Measurements from ENCODE around the gene FAM162A. TPM values are rescaled to one million over a fixed set of nuclear protein-coding genes. Genes with fewer than 3 reads are reported as not detected.

Gene FAM162A
- total and polyA plus RNA-seq, 2 donors (not counting 3 experiments of a cell fraction or from before 2014, with no cell fraction given) = 12.6 to 23.4 TPM

DNA sequence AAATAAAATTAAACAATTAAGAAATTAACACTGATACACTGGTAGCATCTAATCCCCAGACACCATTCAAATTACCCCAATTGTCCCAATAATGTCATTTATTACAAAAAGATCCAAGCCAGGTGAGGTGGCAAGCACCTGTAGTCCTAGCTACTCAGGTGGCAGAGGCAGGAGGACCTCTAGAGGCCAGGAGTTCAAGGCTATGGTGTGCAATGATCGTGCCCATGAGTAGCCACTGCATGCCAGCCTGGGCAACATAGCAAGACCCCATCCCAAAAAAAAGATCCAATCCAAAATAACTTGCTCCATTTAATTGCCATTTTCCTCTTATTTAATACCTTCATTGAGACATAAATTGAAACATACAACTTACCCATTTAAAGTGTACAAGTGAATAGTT lies 41.2 kb upstream of the FAM162A start:
- H3K9me1 ChIP-seq (replicated peaks; ENCODE audit: control insufficient read depth, extremely low read depth, insufficient read depth, low read length) = no peaks in the 10 kb centered on the region
- H3K4me1 ChIP-seq (ENCODE audit: control insufficient read depth, extremely low read depth, insufficient read depth, low read length) = no peaks in the 10 kb centered on the region
- CTCF ChIA-PET = no interaction called here
- no peaks in the 10 kb centered on the region for H3K36me3 ChIP-seq (ENCODE audit: control insufficient read depth in 2 of 2, extremely low read depth in 1 of 2, insufficient read depth in 2 of 2, low read length in 2 of 2)
- no peak overlapping the region for H3K9ac ChIP-seq (replicated peaks; ENCODE audit: extremely low read depth, insufficient read depth, low read length)
- dilution Hi-C loops (cut with MboI; ENCODE audit: extremely low pct_ligation_motif_present, low sequenced_read_pairs) (no loop called here), intact Hi-C loops (cut with micrococcal nuclease) (no loop called here)
- FAIRE-seq = no peak
- H4K20me1 ChIP-seq (replicated peaks; ENCODE audit: control insufficient read depth, extremely low read depth, insufficient read depth, low read length) = no peaks in the 10 kb centered on the region
- H2AFZ ChIP-seq (ENCODE audit: low read depth, low read length) = no peak overlapping the region
- H3K4me2 ChIP-seq (ENCODE audit: insufficient read depth, low read length) = no peak overlapping the region
- POLR2A ChIA-PET = no interaction called here
- H3K27me3 ChIP-seq (ENCODE audit: control insufficient read depth in 2 of 2, insufficient read depth in 2 of 2, low read length in 2 of 2) = no peaks in the 10 kb centered on the region
- H3K27ac ChIP-seq (ENCODE audit: insufficient read depth, low read depth, low read length) = no peak overlapping the region
- TF ChIP-seq POLR2AphosphoS5 (IDR thresholded peaks at IDR 0.05; ENCODE audit: insufficient read depth, low read depth, low read length) (no peak), POLR2A (IDR thresholded peaks at IDR 0.05; ENCODE audit: low read depth, low read length) (no peak)
- no peaks in the 10 kb centered on the region for H3K9me3 ChIP-seq (replicated peaks; ENCODE audit: control insufficient read depth, insufficient read depth, low read length)
- no peak for DNase-seq (ENCODE audit: low read depth, low spot score)
- BruUV-seq (replicated peaks) = no TSS peak
- H3K4me3 ChIP-seq (replicated peaks in 1 of 3; ENCODE audit: insufficient read depth in 1 of 3, low read depth in 1 of 3, low read length in 3 of 3) = no peak overlapping the region
- no peaks in the 10 kb centered on the region for H3K79me2 ChIP-seq (ENCODE audit: control insufficient read depth, insufficient read depth, low read length)

DNA sequence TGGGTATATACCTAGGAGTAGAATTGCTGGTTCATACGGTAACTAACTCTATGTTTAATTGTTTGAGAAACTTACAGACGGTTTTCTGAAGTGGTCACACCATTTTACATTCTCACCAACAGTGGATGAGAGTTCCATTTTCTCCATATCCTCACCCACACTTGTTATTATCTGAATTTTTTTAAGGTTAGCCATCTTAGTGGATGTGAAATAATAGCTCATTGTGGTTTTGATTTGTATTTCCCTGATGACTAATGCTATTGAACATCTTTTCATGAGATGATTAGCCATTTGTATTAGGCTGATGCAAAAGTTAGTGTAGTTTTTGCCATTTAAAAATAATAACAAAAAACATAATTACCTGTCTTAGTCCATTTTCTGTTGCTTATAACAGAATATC lies 40.3 kb upstream of the FAM162A start:
- H3K4me2 ChIP-seq (ENCODE audit: insufficient read depth, low read length) = no peak overlapping the region
- no peaks in the 10 kb centered on the region for H4K20me1 ChIP-seq (replicated peaks; ENCODE audit: control insufficient read depth, extremely low read depth, insufficient read depth, low read length)
- no peaks in the 10 kb centered on the region for H3K36me3 ChIP-seq (ENCODE audit: control insufficient read depth in 2 of 2, extremely low read depth in 1 of 2, insufficient read depth in 2 of 2, low read length in 2 of 2)
- TF ChIP-seq POLR2A (IDR thresholded peaks at IDR 0.05; ENCODE audit: low read depth, low read length) (no peak), POLR2AphosphoS5 (IDR thresholded peaks at IDR 0.05; ENCODE audit: insufficient read depth, low read depth, low read length) (no peak), MYC (IDR thresholded peaks at IDR 0.05; ENCODE audit: low read depth, low read length) (no peak), JUN (IDR thresholded peaks at IDR 0.05; ENCODE audit: borderline replicate concordance, insufficient read depth, insufficient read length, low read depth) (no peak), GATA2 (IDR thresholded peaks at IDR 0.05; ENCODE audit: insufficient read depth, insufficient read length, low read depth, low read length) (no peak), FOS (IDR thresholded peaks at IDR 0.05; ENCODE audit: borderline replicate concordance, insufficient read depth, low read length) (no peak), EZH2 (IDR thresholded peaks at IDR 0.05; ENCODE audit: borderline replicate concordance, low read depth, low read length, severe bottlenecking) (no peak)
- TF ChIP-seq, protein P1, sequence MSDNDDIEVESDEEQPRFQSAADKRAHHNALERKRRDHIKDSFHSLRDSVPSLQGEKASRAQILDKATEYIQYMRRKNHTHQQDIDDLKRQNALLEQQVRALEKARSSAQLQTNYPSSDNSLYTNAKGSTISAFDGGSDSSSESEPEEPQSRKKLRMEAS (IDR thresholded peaks at IDR 0.05; ENCODE audit: insufficient read depth, insufficient read length) = no peak
- TF ChIP-seq, protein P2, sequence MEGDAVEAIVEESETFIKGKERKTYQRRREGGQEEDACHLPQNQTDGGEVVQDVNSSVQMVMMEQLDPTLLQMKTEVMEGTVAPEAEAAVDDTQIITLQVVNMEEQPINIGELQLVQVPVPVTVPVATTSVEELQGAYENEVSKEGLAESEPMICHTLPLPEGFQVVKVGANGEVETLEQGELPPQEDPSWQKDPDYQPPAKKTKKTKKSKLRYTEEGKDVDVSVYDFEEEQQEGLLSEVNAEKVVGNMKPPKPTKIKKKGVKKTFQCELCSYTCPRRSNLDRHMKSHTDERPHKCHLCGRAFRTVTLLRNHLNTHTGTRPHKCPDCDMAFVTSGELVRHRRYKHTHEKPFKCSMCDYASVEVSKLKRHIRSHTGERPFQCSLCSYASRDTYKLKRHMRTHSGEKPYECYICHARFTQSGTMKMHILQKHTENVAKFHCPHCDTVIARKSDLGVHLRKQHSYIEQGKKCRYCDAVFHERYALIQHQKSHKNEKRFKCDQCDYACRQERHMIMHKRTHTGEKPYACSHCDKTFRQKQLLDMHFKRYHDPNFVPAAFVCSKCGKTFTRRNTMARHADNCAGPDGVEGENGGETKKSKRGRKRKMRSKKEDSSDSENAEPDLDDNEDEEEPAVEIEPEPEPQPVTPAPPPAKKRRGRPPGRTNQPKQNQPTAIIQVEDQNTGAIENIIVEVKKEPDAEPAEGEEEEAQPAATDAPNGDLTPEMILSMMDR (IDR thresholded peaks at IDR 0.05; ENCODE audit: extremely low read depth in 1 of 2, insufficient read depth in 1 of 2, low read depth in 1 of 2, low read length in 2 of 2) = no peak
- no peak overlapping the region for H2AFZ ChIP-seq (ENCODE audit: low read depth, low read length)
- H3K9me1 ChIP-seq (replicated peaks; ENCODE audit: control insufficient read depth, extremely low read depth, insufficient read depth, low read length) = no peaks in the 10 kb centered on the region
- no peak overlapping the region for H3K9ac ChIP-seq (replicated peaks; ENCODE audit: extremely low read depth, insufficient read depth, low read length)
- no peaks in the 10 kb centered on the region for H3K27me3 ChIP-seq (ENCODE audit: control insufficient read depth in 2 of 2, insufficient read depth in 2 of 2, low read length in 2 of 2)
- no peak for FAIRE-seq
- ChIA-PET CTCF (no interaction called here), POLR2A (no interaction called here)
- H3K79me2 ChIP-seq (ENCODE audit: control insufficient read depth, insufficient read depth, low read length) = no peaks in the 10 kb centered on the region
- no peak overlapping the region for H3K27ac ChIP-seq (ENCODE audit: insufficient read depth, low read depth, low read length)
- dilution Hi-C loops (cut with MboI; ENCODE audit: extremely low pct_ligation_motif_present, low sequenced_read_pairs) (no loop called here), intact Hi-C loops (cut with micrococcal nuclease) (no loop called here)
- H3K9me3 ChIP-seq (replicated peaks; ENCODE audit: control insufficient read depth, insufficient read depth, low read length) = no peaks in the 10 kb centered on the region
- H3K4me1 ChIP-seq (ENCODE audit: control insufficient read depth, extremely low read depth, insufficient read depth, low read length) = no peaks in the 10 kb centered on the region
- BruUV-seq (replicated peaks) = no TSS peak
- no peak for DNase-seq (ENCODE audit: low read depth, low spot score)
- no peak overlapping the region for H3K4me3 ChIP-seq (replicated peaks in 1 of 3; ENCODE audit: insufficient read depth in 1 of 3, low read depth in 1 of 3, low read length in 3 of 3)

All from endothelial cell of umbilical vein (primary cell).